Measurements from ENCODE around the gene PNPLA6. TPM values are rescaled to one million over a fixed set of nuclear protein-coding genes. Genes with fewer than 3 reads are reported as not detected.
A peak's percentile ranks its signal among the peaks of the same experiment; 100 is the strongest.

Gene PNPLA6
- total RNA-seq, 3 donors from 2014 or later (not counting 1 experiment from before 2014, with no cell fraction given): 118 to 190 (median 125) TPM

DNA sequence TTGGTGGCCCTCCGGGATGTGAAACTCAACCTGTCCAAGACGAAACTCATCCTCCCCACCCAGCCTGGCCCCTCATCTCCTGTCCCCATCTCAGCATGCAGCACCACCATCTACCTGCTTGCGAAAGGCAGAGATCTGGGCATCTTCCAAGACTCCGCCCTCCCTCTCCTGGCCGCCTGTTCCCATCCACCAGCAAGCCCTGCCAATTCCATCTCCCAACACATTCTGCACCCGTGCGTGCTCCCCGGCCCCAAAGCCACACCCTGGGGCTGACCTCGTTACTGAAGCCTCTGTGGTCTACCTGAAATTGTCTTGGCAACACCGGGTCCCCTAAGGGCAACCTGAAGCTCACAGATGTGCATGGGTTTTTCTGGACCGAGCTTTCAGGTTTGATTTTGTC is 46.9 kb downstream of the PNPLA6 start:
- H3K4me3 ChIP-seq (ENCODE audit: low read length): no peak overlapping the region

GRCh38 chr19:7589822-7590221 is 54.3 kb downstream of the PNPLA6 start:
- H3K27me3 ChIP-seq (ENCODE audit: control insufficient read depth, insufficient read depth, low read length): peaks cover 2% of the 10 kb centered on the region
- H3K4me3 ChIP-seq (ENCODE audit: low read length): no peak overlapping the region
- no peaks in the 10 kb centered on the region for H3K4me1 Mint-ChIP-seq
- DNase-seq: no peak
- no peaks in the 10 kb centered on the region for H3K4me1 ChIP-seq (ENCODE audit: control insufficient read depth, insufficient read depth, low read length)
- H3K27me3 Mint-ChIP-seq (ENCODE audit: low read depth in 2 of 2): peaks cover 14 to 16% of the 10 kb centered on the region in 2 donors
- no peak overlapping the region for H3K27ac Mint-ChIP-seq
- no peaks in the 10 kb centered on the region for H3K9me3 Mint-ChIP-seq
- no peak for ATAC-seq
- no peak for TF ChIP-seq CTCF (IDR thresholded peaks at IDR 0.05)
- no peaks in the 10 kb centered on the region for H3K9me3 ChIP-seq (ENCODE audit: control insufficient read depth, insufficient read depth, low read length)
- no peaks in the 10 kb centered on the region for H3K36me3 ChIP-seq (ENCODE audit: control insufficient read depth, insufficient read depth, low read length)
- intact Hi-C loops (cut with micrococcal nuclease): no loop called here
- WGBS (ENCODE audit: insufficient coverage): 95% methylated on average over 5 of the region's 7 CpGs
- H3K36me3 Mint-ChIP-seq: no peaks in the 10 kb centered on the region
- H3K27ac ChIP-seq (ENCODE audit: low read length): no peak overlapping the region
- no peak overlapping the region for H3K4me3 Mint-ChIP-seq

More for the DNA sequence above, 46.9 kb downstream of the PNPLA6 start:
- Mint-ChIP-seq H3K36me3 (no peaks in the 10 kb centered on the region), H3K4me1 (no peaks in the 10 kb centered on the region), H3K27ac (no peak overlapping the region), H3K27me3 (ENCODE audit: low read depth in 2 of 2) (peaks cover 1 to 6% of the 10 kb centered on the region in 2 donors), H3K9me3 (no peaks in the 10 kb centered on the region), H3K4me3 (no peak overlapping the region)
- Histone ChIP-seq H3K27ac (ENCODE audit: low read length) (no peak overlapping the region), H3K36me3 (ENCODE audit: control insufficient read depth, insufficient read depth, low read length) (no peaks in the 10 kb centered on the region), H3K27me3 (ENCODE audit: control insufficient read depth, insufficient read depth, low read length) (no peaks in the 10 kb centered on the region), H3K9me3 (ENCODE audit: control insufficient read depth, insufficient read depth, low read length) (no peaks in the 10 kb centered on the region), H3K4me1 (ENCODE audit: control insufficient read depth, insufficient read depth, low read length) (no peaks in the 10 kb centered on the region)
- DNase-seq (no peak), ATAC-seq (no peak)
- no peak for TF ChIP-seq CTCF (IDR thresholded peaks at IDR 0.05)
- intact Hi-C loops (cut with micrococcal nuclease): no loop called here
- WGBS (ENCODE audit: insufficient coverage): 66% methylated on average over 11 of the region's 11 CpGs

DNA sequence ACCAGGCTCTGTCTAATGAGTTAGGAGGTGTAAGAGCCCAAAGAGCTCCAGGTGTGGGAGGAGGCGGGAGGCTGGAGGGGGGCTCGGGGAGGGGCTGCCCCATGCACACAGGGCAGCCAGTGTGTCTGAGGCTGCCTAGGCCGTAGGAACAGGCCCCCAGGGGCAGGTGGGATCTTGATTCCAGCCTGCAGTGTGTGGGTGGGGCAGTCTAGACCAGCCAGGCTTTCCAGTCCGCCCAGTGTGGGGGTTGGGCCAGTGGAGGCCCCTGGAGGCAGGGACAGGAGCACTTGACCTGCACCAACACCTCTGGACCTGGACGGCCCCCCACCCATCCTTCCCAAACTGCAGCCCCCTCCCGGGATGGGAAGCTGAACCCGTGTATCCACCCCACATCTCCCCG is 54.7 kb downstream of the PNPLA6 start:
- Histone ChIP-seq H3K36me3 (ENCODE audit: control insufficient read depth, insufficient read depth, low read length) (no peaks in the 10 kb centered on the region), H3K27ac (ENCODE audit: low read length) (no peak overlapping the region), H3K4me1 (ENCODE audit: control insufficient read depth, insufficient read depth, low read length) (peaks cover under 1% of the 10 kb centered on the region), H3K4me3 (ENCODE audit: low read length) (no peak overlapping the region), H3K27me3 (ENCODE audit: control insufficient read depth, insufficient read depth, low read length) (peaks cover 6% of the 10 kb centered on the region), H3K9me3 (ENCODE audit: control insufficient read depth, insufficient read depth, low read length) (no peaks in the 10 kb centered on the region)
- no peak overlapping the region for H3K4me3 Mint-ChIP-seq
- no peaks in the 10 kb centered on the region for H3K9me3 Mint-ChIP-seq
- ATAC-seq (no peak), DNase-seq (no peak)
- no peaks in the 10 kb centered on the region for H3K36me3 Mint-ChIP-seq
- peaks cover 3% of the 10 kb centered on the region in 2 donors for H3K4me1 Mint-ChIP-seq
- TF ChIP-seq CTCF (IDR thresholded peaks at IDR 0.05): no peak
- peaks cover 18 to 19% of the 10 kb centered on the region in 2 donors for H3K27me3 Mint-ChIP-seq (ENCODE audit: low read depth in 2 of 2)
- no peak overlapping the region for H3K27ac Mint-ChIP-seq
- WGBS (ENCODE audit: insufficient coverage): 70% methylated on average over 8 of the region's 8 CpGs
- intact Hi-C loops (cut with micrococcal nuclease): no loop called here

DNA sequence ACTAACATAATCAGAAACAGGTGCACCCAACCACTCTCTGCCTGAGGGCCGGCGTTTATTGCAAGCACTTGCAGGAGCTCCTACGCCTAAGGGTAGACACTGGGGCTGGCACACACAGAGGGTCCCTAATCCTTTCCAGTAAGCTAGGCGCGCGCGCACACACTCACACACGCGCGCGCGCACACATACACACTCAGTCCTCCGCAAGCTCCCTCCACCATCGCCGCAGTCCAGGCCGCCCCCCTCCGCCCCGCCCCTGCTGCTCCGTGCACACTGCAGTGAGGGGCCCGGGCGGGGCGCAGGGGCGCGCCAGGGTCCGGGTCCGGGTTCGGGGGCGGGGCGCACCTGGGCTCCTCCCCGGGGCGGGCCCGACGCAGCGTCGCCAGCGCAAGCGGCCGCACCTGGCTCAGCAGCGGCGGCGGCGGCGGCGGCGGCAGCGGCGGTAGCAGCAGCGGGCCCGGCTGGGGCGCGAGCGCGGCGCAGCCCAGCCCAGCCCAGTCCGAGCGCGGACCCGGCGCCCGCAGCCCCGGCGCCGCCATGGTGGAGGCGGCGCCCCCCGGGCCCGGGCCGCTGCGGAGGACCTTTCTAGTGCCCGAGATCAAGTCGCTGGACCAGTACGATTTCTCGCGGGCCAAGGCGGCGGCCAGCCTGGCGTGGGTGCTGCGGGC is 60.1 kb downstream of the PNPLA6 start, which contains the start of gene CAMSAP3:
Gene CAMSAP3 (plus strand): TSS at position 398 of the 668 bp plus-strand sequence. CDS start 140 bp downstream, at position 538.
- no peaks in the 10 kb centered on the region for H3K9me3 Mint-ChIP-seq
- H3K36me3 Mint-ChIP-seq: no peaks in the 10 kb centered on the region
- Histone ChIP-seq H3K27ac (ENCODE audit: low read length) (no peak within 1 kb of the TSS), H3K9me3 (ENCODE audit: control insufficient read depth, insufficient read depth, low read length) (no peaks in the 10 kb centered on the region), H3K27me3 (ENCODE audit: control insufficient read depth, insufficient read depth, low read length) (peaks cover 26% of the 10 kb centered on the region), H3K4me3 (ENCODE audit: low read length) (no peak within 1 kb of the TSS), H3K36me3 (ENCODE audit: control insufficient read depth, insufficient read depth, low read length) (no peaks in the 10 kb centered on the region), H3K4me1 (ENCODE audit: control insufficient read depth, insufficient read depth, low read length) (peaks cover 8% of the 10 kb centered on the region)
- TF ChIP-seq CTCF (IDR thresholded peaks at IDR 0.05): no peak
- under 1% methylated on average over 78 of the region's 78 CpGs for WGBS (ENCODE audit: insufficient coverage)
- intact Hi-C loops (cut with micrococcal nuclease): no loop called here
- peak in 1 of 2 donors; percentile 51 for DNase-seq
- H3K27me3 Mint-ChIP-seq (ENCODE audit: low read depth in 2 of 2): peaks cover 38 to 40% of the 10 kb centered on the region in 2 donors
- peak; percentile 65 to 85 (median 82) for ATAC-seq
- no peak within 1 kb of the TSS for H3K27ac Mint-ChIP-seq
- peak within 1 kb of the TSS; percentile 74 for H3K4me3 Mint-ChIP-seq
- peaks cover 5 to 10% of the 10 kb centered on the region in 2 donors for H3K4me1 Mint-ChIP-seq
